Mesothelial cell of epicardium (in vitro differentiated cells): Measurements from ENCODE around the gene RBM23. TPM values are rescaled to one million over a fixed set of nuclear protein-coding genes. Genes with fewer than 3 reads are reported as not detected.
A peak's percentile ranks its signal among the peaks of the same experiment; 100 is the strongest.

Experiments used
- DNase-seq, 2 experiments: peaks; one replicate each; pipeline ENCODE4 v3.0.0; 2021; ENCODE audit warnings: low spot score in 2 of 2; ENCODE audit not compliant: unreplicated experiment in 2 of 2
- H3K27ac Mint-ChIP-seq: 2 replicates; pipeline ENCODE4 v1.8.0; 2021; ENCODE audit warnings: mixed read lengths
- H3K27me3 Mint-ChIP-seq: 2 replicates; pipeline ENCODE4 v1.8.0; 2021; ENCODE audit warnings: low read depth, mixed read lengths
- H3K36me3 Mint-ChIP-seq: 2 replicates; pipeline ENCODE4 v1.8.0; 2021; ENCODE audit warnings: mixed read lengths
- H3K4me1 Mint-ChIP-seq: 2 replicates; pipeline ENCODE4 v1.8.0; 2021; ENCODE audit warnings: mixed read lengths
- H3K4me3 Mint-ChIP-seq: 2 replicates; pipeline ENCODE4 v1.8.0; 2021; ENCODE audit warnings: mild to moderate bottlenecking, moderate library complexity, mixed read lengths
- H3K9me3 Mint-ChIP-seq: 2 replicates; pipeline ENCODE4 v1.8.0; 2021; ENCODE audit warnings: mixed read lengths
- CTCF ChIP-seq: fragments of 200-600 bp; sonication (generic); IDR thresholded peaks from one replicate; pipeline ENCODE4 v1.5.0; 2021; ENCODE audit warnings: antibody characterized with exemption; ENCODE audit not compliant: unreplicated experiment
- total RNA-seq: library from RNA; stranded (reverse); gene quantifications from 3 replicates; pipeline ENCODE4 v1.2.1, GENCODE V29; 2021

Gene RBM23
- total RNA-seq, 1 donor from 2014 or later, result 97.9 TPM

DNA sequence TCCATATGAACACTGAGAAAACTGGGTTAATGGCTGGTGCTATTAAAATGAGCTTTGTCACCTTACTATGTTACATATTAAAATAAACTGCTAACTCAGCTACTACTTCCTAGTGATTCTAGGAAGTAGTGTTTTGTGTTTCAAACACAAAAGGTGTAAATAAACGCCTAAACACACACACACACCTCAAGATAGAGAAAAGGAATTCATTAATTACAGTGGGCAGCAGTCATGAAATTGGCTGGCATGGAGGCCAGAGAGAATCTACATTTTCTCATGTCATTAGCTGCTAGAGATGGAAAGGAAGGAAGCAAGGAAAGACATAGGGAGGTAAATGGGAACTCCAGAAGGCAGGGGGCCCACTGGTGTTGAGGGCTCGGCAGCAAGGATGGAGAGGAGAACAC lies 11.0 kb upstream of the RBM23 start:
- Mint-ChIP-seq H3K27me3 (no peaks in the 10 kb centered on the region), H3K4me3 (no peak overlapping the region), H3K36me3 (peaks cover 10% of the 10 kb centered on the region), H3K9me3 (no peaks in the 10 kb centered on the region), H3K27ac (no peak overlapping the region), H3K4me1 (peaks cover 23% of the 10 kb centered on the region)
- TF ChIP-seq CTCF, result no peak
- no peak for DNase-seq

DNA sequence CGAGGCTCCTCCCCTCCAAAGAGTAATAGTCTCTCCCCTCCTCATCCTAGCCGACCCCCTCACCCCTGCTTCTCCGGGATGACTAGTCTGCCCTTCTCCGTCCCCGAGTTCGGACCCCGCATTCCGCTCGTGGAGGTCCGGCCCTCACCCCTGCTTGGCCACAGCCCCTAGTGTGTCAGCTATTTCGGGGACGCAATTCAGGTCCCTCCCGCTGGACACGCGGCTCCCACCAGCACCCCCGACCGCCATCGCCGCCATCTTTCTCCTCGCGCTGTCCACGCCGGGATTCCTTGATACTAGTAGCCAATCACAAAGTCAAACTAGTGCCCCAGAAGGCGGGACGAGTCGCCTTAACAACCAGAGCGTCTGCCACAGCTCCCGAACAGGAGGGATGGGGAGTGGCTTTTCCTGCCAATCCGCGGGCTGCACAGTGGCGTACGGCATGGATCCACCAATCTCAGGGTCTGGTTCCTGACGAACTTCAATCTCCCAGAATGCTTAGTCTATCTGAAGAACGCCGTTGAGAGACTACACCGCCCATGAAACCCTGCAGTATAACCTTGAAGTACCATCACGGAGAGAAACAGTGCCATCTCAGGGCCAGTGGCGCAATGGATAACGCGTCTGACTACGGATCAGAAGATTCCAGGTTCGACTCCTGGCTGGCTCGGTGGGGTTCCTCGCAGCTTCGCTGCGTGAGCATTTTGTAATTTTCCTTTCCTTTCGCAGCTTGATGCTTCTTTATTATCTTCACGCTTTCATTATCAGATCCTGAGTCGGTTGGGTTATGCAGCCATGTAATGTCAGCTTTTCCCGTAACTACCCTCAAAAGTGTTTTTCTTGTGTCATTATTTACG lies 10.4 kb upstream of the RBM23 start, which contains the start of gene PRMT5:
PRMT5 (minus strand) TSS at position 273 of the 857 bp plus-strand sequence; CDS start at position 258, 15 bp downstream.
- DNase-seq, result peak; percentile 94 to 99
- no peaks in the 10 kb centered on the region for H3K27me3 Mint-ChIP-seq
- no peak within 1 kb of the TSS for H3K4me3 Mint-ChIP-seq
- peaks cover 23% of the 10 kb centered on the region for H3K4me1 Mint-ChIP-seq
- no peak within 1 kb of the TSS for H3K27ac Mint-ChIP-seq
- no peak for TF ChIP-seq CTCF
- no peaks in the 10 kb centered on the region for H3K9me3 Mint-ChIP-seq
- H3K36me3 Mint-ChIP-seq, result peaks cover 15% of the 10 kb centered on the region

DNA sequence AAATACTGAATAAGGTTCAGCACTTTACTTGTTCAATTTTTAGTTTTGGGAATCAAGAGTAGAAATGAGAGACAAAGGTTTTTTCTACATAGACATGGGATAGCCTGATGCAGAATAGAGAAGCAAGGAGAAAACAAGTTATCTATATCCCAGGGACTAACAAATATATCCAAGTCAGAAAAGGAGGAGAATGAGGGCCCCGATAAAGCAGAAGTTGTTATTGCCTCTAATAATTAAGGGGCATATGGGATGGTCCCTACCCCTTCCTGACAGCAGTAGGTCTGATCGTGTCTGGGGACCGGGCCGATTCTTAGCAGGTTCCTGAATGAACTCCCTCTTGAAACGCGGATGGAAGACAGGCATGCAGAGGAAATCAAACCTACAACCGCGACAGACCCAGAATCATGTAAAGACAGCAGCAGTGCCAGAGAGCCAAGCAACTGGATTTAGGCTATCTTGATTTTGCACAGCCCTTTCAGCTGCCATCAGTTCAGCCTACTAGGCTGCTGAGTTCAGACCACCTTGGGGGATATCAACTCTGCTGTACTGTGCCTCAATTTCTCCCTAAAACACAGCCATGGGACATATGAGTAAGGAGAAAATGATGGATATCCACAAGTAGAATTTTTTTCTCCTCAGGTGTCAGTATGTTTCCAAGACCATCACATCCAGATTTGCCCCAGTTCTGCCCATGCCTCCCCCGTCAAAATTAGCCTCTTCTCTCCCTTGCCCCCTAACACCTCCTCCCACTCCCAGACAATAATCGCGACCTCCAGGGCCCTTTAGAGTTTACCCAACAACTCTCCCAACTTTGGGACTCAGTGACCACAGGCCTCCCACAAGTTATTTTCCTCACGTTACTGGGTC lies 9.5 kb upstream of the RBM23 start:
- peaks cover 23% of the 10 kb centered on the region for H3K4me1 Mint-ChIP-seq
- H3K4me3 Mint-ChIP-seq, result no peak overlapping the region
- no peak for TF ChIP-seq CTCF
- no peak overlapping the region for H3K27ac Mint-ChIP-seq
- no peak for DNase-seq
- H3K27me3 Mint-ChIP-seq, result no peaks in the 10 kb centered on the region
- H3K9me3 Mint-ChIP-seq, result no peaks in the 10 kb centered on the region
- peaks cover 22% of the 10 kb centered on the region for H3K36me3 Mint-ChIP-seq

- TF ChIP-seq CTCF, result no peak
- DNase-seq, result no peak
- H3K27ac Mint-ChIP-seq, result no peak overlapping the region
These were observed 7.4 kb upstream of the RBM23 start for GRCh38 chr14:22926316-22926715.

GRCh38 chr14:22925513-22925912 lies 6.6 kb upstream of the RBM23 start:
- no peak for DNase-seq
- Mint-ChIP-seq H3K4me3 (no peak overlapping the region), H3K36me3 (peaks cover 42% of the 10 kb centered on the region), H3K27ac (no peak overlapping the region), H3K27me3 (no peaks in the 10 kb centered on the region), H3K4me1 (peaks cover 14% of the 10 kb centered on the region), H3K9me3 (no peaks in the 10 kb centered on the region)
- TF ChIP-seq CTCF, result no peak

More at GRCh38 chr14:22926316-22926715, 7.4 kb upstream of the RBM23 start:
- H3K4me1 Mint-ChIP-seq, result peaks cover 14% of the 10 kb centered on the region
- H3K4me3 Mint-ChIP-seq, result no peak overlapping the region
- no peaks in the 10 kb centered on the region for H3K27me3 Mint-ChIP-seq
- H3K36me3 Mint-ChIP-seq, result peaks cover 36% of the 10 kb centered on the region
- H3K9me3 Mint-ChIP-seq, result no peaks in the 10 kb centered on the region
